Endothelial cell of umbilical vein (primary cell): ENCODE measurements around the gene SPINT1. TPM values are rescaled to one million over a fixed set of nuclear protein-coding genes. Genes with fewer than 3 reads are reported as not detected.

ENCODE experiments used
- BruUV-seq: library from RNA; stranded (reverse); fragments of 400-500 nt; replicated peaks from 2 replicates; lab custom pipeline; 2021; lab: Mats Ljungman, UMichigan
- CTCF ChIA-PET: fragments of 300-600, 350-600 bp; sonication (Branson Sonifier 250); formaldehyde crosslinking; loops from one replicate; lab custom pipeline; 2021; ENCODE audit warnings: antibody characterized with exemption, inconsistent platforms; lab: Charles Lee
- POLR2A ChIA-PET: fragments of 300-600, 350-600 bp; sonication (Branson Sonifier 250); formaldehyde crosslinking; loops from one replicate; lab custom pipeline; 2021; ENCODE audit warnings: antibody characterized with exemption, inconsistent platforms; lab: Charles Lee
- DNase-seq: peaks from one replicate; pipeline ENCODE4 v3.0.0-alpha.2; 2011; ENCODE audit warnings: low read depth, low spot score
- FAIRE-seq: peaks from 2 replicates; lab custom pipeline; 2011; peaks lifted over from hg19 to GRCh38; lab: Jason Lieb, UNC
- H2AFZ ChIP-seq: 2 replicates; pipeline ENCODE4 v1.6.0; 2012; ENCODE audit warnings: low read depth, low read length, control low read depth, inconsistent platforms
- H3K27ac ChIP-seq: 2 replicates; pipeline ENCODE4 v1.5.1; 2011; ENCODE audit warnings: low read depth, mild to moderate bottlenecking, control low read depth, low read length, moderate library complexity; ENCODE audit not compliant: insufficient read depth
- H3K27me3 ChIP-seq, 2 experiments: 2 replicates each; pipeline versions ENCODE4 v1.6.0 to v1.6.1; 2011; ENCODE audit warnings: low read length in 2 of 2, mixed read lengths in 1 of 2; ENCODE audit not compliant: control insufficient read depth in 2 of 2, insufficient read depth in 2 of 2
- H3K36me3 ChIP-seq, 2 experiments: 2 replicates in 1 of 2; 3 replicates in 1 of 2; pipeline ENCODE4 v1.5.1; 2011; ENCODE audit warnings: low read length in 2 of 2, mild to moderate bottlenecking in 1 of 2, moderate library complexity in 1 of 2; ENCODE audit not compliant: control insufficient read depth in 2 of 2, insufficient read depth in 2 of 2; ENCODE audit errors: extremely low read depth in 1 of 2
- H3K4me1 ChIP-seq: 3 replicates; pipeline ENCODE4 v1.5.1; 2011; ENCODE audit warnings: mild to moderate bottlenecking, low read length; ENCODE audit not compliant: control insufficient read depth, insufficient read depth; ENCODE audit errors: extremely low read depth
- H3K4me2 ChIP-seq: 2 replicates; pipeline ENCODE4 v1.6.1; 2011; ENCODE audit warnings: low read length, control low read depth, mixed read lengths; ENCODE audit not compliant: insufficient read depth
- H3K4me3 ChIP-seq, 3 experiments: fragments of 200-600 bp in 1 of 3; sonication (generic), shearing (Covaris generic) in 1 of 3; replicated peaks in 1 of 3; 2 replicates each; pipeline ENCODE4 v1.5.1; 2011 to 2016; ENCODE audit warnings: control low read depth in 3 of 3, low read length in 3 of 3, mild to moderate bottlenecking in 2 of 3, inconsistent platforms in 1 of 3, low read depth in 1 of 3, moderate library complexity in 1 of 3; ENCODE audit not compliant: insufficient read depth in 1 of 3
- H3K79me2 ChIP-seq: 2 replicates; pipeline ENCODE4 v1.6.0; 2012; ENCODE audit warnings: low read length, inconsistent platforms; ENCODE audit not compliant: control insufficient read depth, insufficient read depth
- H3K9ac ChIP-seq: replicated peaks from 2 replicates; pipeline ENCODE3; 2011; ENCODE audit warnings: low read length, control low read depth; ENCODE audit not compliant: insufficient read depth; ENCODE audit errors: extremely low read depth
- H3K9me1 ChIP-seq: replicated peaks from 3 replicates; pipeline ENCODE4 v1.6.0; 2011; ENCODE audit warnings: mild to moderate bottlenecking, low read length; ENCODE audit not compliant: control insufficient read depth, insufficient read depth; ENCODE audit errors: extremely low read depth
- H3K9me3 ChIP-seq: replicated peaks from 2 replicates; pipeline ENCODE4 v1.5.1; 2012; ENCODE audit warnings: low read length, inconsistent platforms; ENCODE audit not compliant: control insufficient read depth, insufficient read depth
- H4K20me1 ChIP-seq: replicated peaks from 2 replicates; pipeline ENCODE3; 2011; ENCODE audit warnings: mild to moderate bottlenecking, low read length; ENCODE audit not compliant: control insufficient read depth, insufficient read depth; ENCODE audit errors: extremely low read depth
- EZH2 ChIP-seq: IDR thresholded peaks from 2 replicates; pipeline ENCODE4 v1.6.1; 2012; ENCODE audit warnings: borderline replicate concordance, low read depth, mild to moderate bottlenecking, moderate library complexity, low read length, inconsistent platforms; ENCODE audit not compliant: severe bottlenecking
- GATA2 ChIP-seq: IDR thresholded peaks from 2 replicates; pipeline ENCODE4 v1.7.0; 2011; ENCODE audit warnings: low read depth, mild to moderate bottlenecking, moderate library complexity, mixed read lengths, low read length; ENCODE audit not compliant: insufficient read length, insufficient read depth
- MYC ChIP-seq: IDR thresholded peaks from one replicate; pipeline ENCODE4 v1.6.1; 2011; ENCODE audit warnings: mild to moderate bottlenecking, low read depth, low read length
- POLR2AphosphoS5 ChIP-seq: IDR thresholded peaks from 2 replicates; pipeline ENCODE4 v1.6.1; 2012; ENCODE audit warnings: low read depth, mild to moderate bottlenecking, control low read depth, low read length, moderate library complexity; ENCODE audit not compliant: insufficient read depth
- dilution Hi-C: fragments of 300-500 bp; cut with MboI; formaldehyde crosslinking; loops from one replicate; pipeline ENCODE4 v1.15.0; 2019; ENCODE audit warnings: low sequenced_read_pairs; ENCODE audit not compliant: extremely low pct_ligation_motif_present
- intact Hi-C: fragments of 100-400 bp; cut with micrococcal nuclease; formaldehyde crosslinking; loops from one replicate; pipeline ENCODE4 v1.10.0; 2022
- polyA plus RNA-seq, 4 experiments: library from polyadenylated mRNA; depleted of rRNA in 3 of 4; stranded (reverse) in 3 of 4; unstranded in 1 of 4; fragments of >200 nt; gene quantifications; 2 replicates each; pipeline versions ENCODE4 v1.2.1 to v1.2.3, GENCODE V29; 2011 to 2012; ENCODE audit warnings: missing spikeins in 1 of 4
- total RNA-seq: library from RNA; stranded (reverse); gene quantifications from 2 replicates; pipeline ENCODE4 v1.2.3, GENCODE V29; 2021

The SPINT1 gene
- total and polyA plus RNA-seq, 2 donors (not counting 3 experiments of a cell fraction or from before 2014, with no cell fraction given): 4.1 to 4.2 TPM

- Histone ChIP-seq H3K27ac (no peak overlapping the region), H3K4me2 (no peak overlapping the region), H3K79me2 (peaks cover 10% of the 10 kb centered on the region), H3K9ac (no peak overlapping the region), H3K9me1 (no peaks in the 10 kb centered on the region), H3K4me3 (no peak overlapping the region), H3K9me3 (no peaks in the 10 kb centered on the region), H3K27me3 (no peaks in the 10 kb centered on the region), H2AFZ (no peak overlapping the region), H3K4me1 (peaks cover 28% of the 10 kb centered on the region), H3K36me3 (peaks cover 8 to 39% of the 10 kb centered on the region in 2 experiments), H4K20me1 (no peaks in the 10 kb centered on the region)
- intact Hi-C loops: no loop called here
- DNase-seq: no peak
- dilution Hi-C loops: loop anchor here (10.0 kb wide), 1 partner anchor 112 kb away; no protein-coding TSS in a partner anchor
- ChIA-PET CTCF (interaction anchor here (0.6 to 11.3 kb wide), 24 partner anchors 8 to 430 kb away, joined by 3 to 405 read pairs (median 8); partner anchors contain the start of genes CHAC1, DLL4, NUSAP1 and OIP5), POLR2A (no interaction called here)
- no TSS peak for BruUV-seq
- FAIRE-seq: no peak
- TF ChIP-seq GATA2: no peak
- TF ChIP-seq EZH2: no peak
- TF ChIP-seq MYC: no peak
- TF ChIP-seq POLR2AphosphoS5: no peak
Measured at GRCh38 chr15:40902605-40903561, 59.0 kb downstream of the SPINT1 start.
